Thyroid gland (tissue), 4 donors: ENCODE results near the gene TMEM30A.

Experiments used
- CTCF ChIP-seq, 6 experiments: fragments of 200-600 bp in 3 of 6; fragments of 450-650 bp in 3 of 6; sonication (generic) in 3 of 6; IDR thresholded peaks; one replicate each; pipeline ENCODE4 v1.5.1; 2016 to 2019; ENCODE audit warnings: antibody characterized with exemption in 6 of 6, mild to moderate bottlenecking in 2 of 6, inconsistent platforms in 1 of 6, moderate library complexity in 1 of 6
- POLR2A ChIP-seq, 2 donors: fragments of 450-650 bp; IDR thresholded peaks; one replicate each; pipeline ENCODE4 v1.6.1; 2017; ENCODE audit warnings: antibody characterized with exemption in 2 of 2, mild to moderate bottlenecking in 2 of 2, moderate library complexity in 1 of 2

DNA sequence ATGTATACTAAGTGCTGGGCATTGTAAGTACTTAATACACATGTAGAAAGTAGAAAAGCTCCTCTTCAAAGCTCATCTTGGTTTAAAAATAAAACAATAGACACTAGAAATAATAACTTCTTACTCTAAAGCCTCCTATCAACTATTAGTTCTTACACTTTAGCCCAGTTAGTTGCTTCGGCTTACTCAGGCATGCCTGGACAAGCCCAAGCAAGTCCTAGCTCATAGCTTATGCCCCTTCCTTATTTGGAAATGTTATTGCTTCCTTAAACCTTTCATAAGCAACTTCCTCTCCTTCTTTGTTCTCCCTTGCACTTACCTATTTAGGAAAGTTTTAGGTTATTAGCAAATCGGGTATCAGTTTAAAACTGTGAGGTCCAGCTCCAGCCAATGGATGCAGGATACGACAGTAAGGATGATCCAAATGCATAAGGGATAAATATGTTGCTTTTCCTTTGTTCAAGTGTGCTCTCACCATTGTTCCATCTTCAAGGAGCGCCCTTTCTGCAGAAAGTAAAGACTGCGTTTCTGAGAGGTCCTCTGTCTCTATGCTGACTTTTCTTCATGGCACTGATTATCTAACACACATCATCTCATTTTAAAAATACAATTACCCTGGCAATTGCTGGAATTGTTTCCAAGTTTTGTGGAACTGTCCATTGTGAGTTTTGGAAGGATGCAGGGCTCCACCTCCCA is 12.3 kb downstream of the TMEM30A start:
- no peak for TF ChIP-seq CTCF (IDR thresholded peaks at IDR 0.05)
- no peak for TF ChIP-seq POLR2A (IDR thresholded peaks at IDR 0.05)
